Measurements from ENCODE around the gene DYNLT2. TPM values are rescaled to one million over a fixed set of nuclear protein-coding genes. Genes with fewer than 3 reads are reported as not detected.

The DYNLT2 gene
- total and polyA plus RNA-seq, 2 of the 13 experiments (the other 11 are each of a cell fraction or from before 2014, with no cell fraction given), result 2.1 to 4.3 TPM

DNA sequence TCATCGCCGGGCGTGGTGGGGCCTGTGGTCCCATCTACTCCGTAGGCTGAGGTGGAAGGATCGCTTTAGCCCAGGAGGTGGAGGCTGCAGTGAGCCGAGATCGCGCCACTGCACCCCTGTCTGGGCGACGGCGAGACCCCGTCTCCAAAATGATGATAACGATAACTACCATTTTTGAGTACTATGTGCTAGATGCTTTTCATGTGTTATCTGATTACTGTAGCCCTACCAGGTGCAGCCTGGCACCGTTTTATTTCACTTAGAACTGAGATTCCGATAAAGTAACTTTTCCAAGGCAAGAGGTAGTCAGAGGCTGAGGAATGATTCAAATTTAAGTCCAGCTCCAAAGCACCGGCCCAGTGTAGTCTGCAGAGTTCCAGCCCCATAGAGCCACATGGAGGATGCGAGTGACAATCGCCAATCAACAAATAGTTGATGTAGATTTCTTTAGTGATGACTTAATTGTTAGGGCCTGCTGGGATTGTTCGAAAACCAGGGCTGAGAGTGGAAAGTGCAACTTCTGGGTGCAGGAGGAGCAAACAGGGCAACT, 777 bp upstream of the DYNLT2 start (continued):
- no peak for TF ChIP-seq REL (CRISPR knock-in tag; conservative IDR thresholded peaks at IDR 0.05)
- no peak for TF ChIP-seq PAX8 (CRISPR knock-in tag; IDR thresholded peaks at IDR 0.05; ENCODE audit: borderline replicate concordance)
- TF ChIP-seq PCBP1 (IDR thresholded peaks at IDR 0.05; ENCODE audit: borderline replicate concordance, low read depth, low read length), result no peak
- no peak for TF ChIP-seq MTF1 (CRISPR knock-in tag; IDR thresholded peaks at IDR 0.05)
- TF ChIP-seq RARA (CRISPR knock-in tag; IDR thresholded peaks at IDR 0.05), result no peak
- TF ChIP-seq RBM39 (IDR thresholded peaks at IDR 0.05; ENCODE audit: low read depth, low read length, poor library complexity, severe bottlenecking), result peak; percentile 1
- TF ChIP-seq MTA3 (CRISPR knock-in tag; IDR thresholded peaks at IDR 0.05), result no peak
- TF ChIP-seq, protein P1, sequence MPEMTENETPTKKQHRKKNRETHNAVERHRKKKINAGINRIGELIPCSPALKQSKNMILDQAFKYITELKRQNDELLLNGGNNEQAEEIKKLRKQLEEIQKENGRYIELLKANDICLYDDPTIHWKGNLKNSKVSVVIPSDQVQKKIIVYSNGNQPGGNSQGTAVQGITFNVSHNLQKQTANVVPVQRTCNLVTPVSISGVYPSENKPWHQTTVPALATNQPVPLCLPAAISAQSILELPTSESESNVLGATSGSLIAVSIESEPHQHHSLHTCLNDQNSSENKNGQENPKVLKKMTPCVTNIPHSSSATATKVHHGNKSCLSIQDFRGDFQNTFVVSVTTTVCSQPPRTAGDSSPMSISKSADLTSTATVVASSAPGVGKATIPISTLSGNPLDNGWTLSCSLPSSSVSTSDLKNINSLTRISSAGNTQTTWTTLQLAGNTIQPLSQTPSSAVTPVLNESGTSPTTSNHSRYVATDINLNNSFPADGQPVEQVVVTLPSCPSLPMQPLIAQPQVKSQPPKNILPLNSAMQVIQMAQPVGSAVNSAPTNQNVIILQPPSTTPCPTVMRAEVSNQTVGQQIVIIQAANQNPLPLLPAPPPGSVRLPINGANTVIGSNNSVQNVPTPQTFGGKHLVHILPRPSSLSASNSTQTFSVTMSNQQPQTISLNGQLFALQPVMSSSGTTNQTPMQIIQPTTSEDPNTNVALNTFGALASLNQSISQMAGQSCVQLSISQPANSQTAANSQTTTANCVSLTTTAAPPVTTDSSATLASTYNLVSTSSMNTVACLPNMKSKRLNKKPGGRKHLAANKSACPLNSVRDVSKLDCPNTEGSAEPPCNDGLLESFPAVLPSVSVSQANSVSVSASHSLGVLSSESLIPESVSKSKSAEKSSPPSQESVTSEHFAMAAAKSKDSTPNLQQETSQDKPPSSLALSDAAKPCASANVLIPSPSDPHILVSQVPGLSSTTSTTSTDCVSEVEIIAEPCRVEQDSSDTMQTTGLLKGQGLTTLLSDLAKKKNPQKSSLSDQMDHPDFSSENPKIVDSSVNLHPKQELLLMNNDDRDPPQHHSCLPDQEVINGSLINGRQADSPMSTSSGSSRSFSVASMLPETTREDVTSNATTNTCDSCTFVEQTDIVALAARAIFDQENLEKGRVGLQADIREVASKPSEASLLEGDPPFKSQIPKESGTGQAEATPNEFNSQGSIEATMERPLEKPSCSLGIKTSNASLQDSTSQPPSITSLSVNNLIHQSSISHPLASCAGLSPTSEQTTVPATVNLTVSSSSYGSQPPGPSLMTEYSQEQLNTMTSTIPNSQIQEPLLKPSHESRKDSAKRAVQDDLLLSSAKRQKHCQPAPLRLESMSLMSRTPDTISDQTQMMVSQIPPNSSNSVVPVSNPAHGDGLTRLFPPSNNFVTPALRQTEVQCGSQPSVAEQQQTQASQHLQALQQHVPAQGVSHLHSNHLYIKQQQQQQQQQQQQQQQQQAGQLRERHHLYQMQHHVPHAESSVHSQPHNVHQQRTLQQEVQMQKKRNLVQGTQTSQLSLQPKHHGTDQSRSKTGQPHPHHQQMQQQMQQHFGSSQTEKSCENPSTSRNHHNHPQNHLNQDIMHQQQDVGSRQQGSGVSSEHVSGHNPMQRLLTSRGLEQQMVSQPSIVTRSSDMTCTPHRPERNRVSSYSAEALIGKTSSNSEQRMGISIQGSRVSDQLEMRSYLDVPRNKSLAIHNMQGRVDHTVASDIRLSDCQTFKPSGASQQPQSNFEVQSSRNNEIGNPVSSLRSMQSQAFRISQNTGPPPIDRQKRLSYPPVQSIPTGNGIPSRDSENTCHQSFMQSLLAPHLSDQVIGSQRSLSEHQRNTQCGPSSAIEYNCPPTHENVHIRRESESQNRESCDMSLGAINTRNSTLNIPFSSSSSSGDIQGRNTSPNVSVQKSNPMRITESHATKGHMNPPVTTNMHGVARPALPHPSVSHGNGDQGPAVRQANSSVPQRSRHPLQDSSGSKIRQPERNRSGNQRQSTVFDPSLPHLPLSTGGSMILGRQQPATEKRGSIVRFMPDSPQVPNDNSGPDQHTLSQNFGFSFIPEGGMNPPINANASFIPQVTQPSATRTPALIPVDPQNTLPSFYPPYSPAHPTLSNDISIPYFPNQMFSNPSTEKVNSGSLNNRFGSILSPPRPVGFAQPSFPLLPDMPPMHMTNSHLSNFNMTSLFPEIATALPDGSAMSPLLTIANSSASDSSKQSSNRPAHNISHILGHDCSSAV (CRISPR knock-in tag; IDR thresholded peaks at IDR 0.05; ENCODE audit: borderline replicate concordance), result no peak
- no peak for TF ChIP-seq NFYB (CRISPR knock-in tag; IDR thresholded peaks at IDR 0.05)
- TF ChIP-seq, protein P2, sequence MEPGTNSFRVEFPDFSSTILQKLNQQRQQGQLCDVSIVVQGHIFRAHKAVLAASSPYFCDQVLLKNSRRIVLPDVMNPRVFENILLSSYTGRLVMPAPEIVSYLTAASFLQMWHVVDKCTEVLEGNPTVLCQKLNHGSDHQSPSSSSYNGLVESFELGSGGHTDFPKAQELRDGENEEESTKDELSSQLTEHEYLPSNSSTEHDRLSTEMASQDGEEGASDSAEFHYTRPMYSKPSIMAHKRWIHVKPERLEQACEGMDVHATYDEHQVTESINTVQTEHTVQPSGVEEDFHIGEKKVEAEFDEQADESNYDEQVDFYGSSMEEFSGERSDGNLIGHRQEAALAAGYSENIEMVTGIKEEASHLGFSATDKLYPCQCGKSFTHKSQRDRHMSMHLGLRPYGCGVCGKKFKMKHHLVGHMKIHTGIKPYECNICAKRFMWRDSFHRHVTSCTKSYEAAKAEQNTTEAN (CRISPR knock-in tag; conservative IDR thresholded peaks at IDR 0.05), result no peak
- TF ChIP-seq, protein P3, sequence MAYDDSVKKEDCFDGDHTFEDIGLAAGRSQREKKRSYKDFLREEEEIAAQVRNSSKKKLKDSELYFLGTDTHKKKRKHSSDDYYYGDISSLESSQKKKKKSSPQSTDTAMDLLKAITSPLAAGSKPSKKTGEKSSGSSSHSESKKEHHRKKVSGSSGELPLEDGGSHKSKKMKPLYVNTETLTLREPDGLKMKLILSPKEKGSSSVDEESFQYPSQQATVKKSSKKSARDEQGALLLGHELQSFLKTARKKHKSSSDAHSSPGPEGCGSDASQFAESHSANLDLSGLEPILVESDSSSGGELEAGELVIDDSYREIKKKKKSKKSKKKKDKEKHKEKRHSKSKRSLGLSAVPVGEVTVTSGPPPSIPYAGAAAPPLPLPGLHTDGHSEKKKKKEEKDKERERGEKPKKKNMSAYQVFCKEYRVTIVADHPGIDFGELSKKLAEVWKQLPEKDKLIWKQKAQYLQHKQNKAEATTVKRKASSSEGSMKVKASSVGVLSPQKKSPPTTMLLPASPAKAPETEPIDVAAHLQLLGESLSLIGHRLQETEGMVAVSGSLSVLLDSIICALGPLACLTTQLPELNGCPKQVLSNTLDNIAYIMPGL (CRISPR knock-in tag; IDR thresholded peaks at IDR 0.05; ENCODE audit: borderline replicate concordance in 1 of 2, low read depth in 1 of 2), result no peak; a peak in 2 of 4 replicates
- TF ChIP-seq RCOR2 (CRISPR knock-in tag; IDR thresholded peaks at IDR 0.05), result peak; percentile 51; the same call in 1 of the 2 replicates
- TF ChIP-seq, protein P4, sequence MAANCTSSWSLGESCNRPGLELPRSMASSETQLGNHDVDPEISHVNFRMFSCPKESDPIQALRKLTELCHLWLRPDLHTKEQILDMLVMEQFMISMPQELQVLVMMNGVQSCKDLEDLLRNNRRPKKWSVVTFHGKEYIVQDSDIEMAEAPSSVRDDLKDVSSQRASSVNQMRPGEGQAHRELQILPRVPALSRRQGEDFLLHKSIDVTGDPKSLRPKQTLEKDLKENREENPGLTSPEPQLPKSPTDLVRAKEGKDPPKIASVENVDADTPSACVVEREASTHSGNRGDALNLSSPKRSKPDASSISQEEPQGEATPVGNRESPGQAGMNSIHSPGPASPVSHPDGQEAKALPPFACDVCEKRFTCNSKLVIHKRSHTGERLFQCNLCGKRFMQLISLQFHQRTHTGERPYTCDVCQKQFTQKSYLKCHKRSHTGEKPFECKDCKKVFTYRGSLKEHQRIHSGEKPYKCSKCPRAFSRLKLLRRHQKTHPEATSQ (CRISPR knock-in tag; IDR thresholded peaks at IDR 0.05; ENCODE audit: borderline replicate concordance), result no peak
- no peak for TF ChIP-seq ZNF746 (CRISPR knock-in tag; IDR thresholded peaks at IDR 0.05)
- TF ChIP-seq SMC3 (IDR thresholded peaks at IDR 0.05; ENCODE audit: low read length), result peak; percentile 13; the same call in 1 of the 2 replicates

Data from HepG2 (cell line).